ENCODE results near the gene CCNG1.

GRCh38 chr5:163447191-163447590 is 9.8 kb downstream of the CCNG1 start:
- TF ChIP-seq ATF1 (CRISPR knock-in tag; IDR thresholded peaks at IDR 0.05) (no peak), ATF1 (tag; IDR thresholded peaks at IDR 0.05) (no peak), SRF (CRISPR knock-in tag; IDR thresholded peaks at IDR 0.05) (no peak), E2F4 (CRISPR knock-in tag; IDR thresholded peaks at IDR 0.05; ENCODE audit: low read depth) (no peak), CREB1 (IDR thresholded peaks at IDR 0.05) (no peak), CREB1 (CRISPR knock-in tag; IDR thresholded peaks at IDR 0.05) (no peak), CBX2 (IDR thresholded peaks at IDR 0.05; ENCODE audit: insufficient read depth, low read length, poor library complexity, severe bottlenecking) (no peak), UBTF (IDR thresholded peaks at IDR 0.05; ENCODE audit: borderline replicate concordance in 1 of 2, low read depth in 2 of 2, low read length in 2 of 2) (no peak), POLR2AphosphoS5 (IDR thresholded peaks at IDR 0.05; ENCODE audit: control insufficient read depth, insufficient read depth, low read depth, low read length) (peak; percentile 42; the same call in 1 of the 2 replicates), CBFA2T3 (IDR thresholded peaks at IDR 0.05) (no peak)
